Measurements from ENCODE around the gene CAMLG.
A peak's percentile ranks its signal among the peaks of the same experiment; 100 is the strongest.

Gene CAMLG

DNA sequence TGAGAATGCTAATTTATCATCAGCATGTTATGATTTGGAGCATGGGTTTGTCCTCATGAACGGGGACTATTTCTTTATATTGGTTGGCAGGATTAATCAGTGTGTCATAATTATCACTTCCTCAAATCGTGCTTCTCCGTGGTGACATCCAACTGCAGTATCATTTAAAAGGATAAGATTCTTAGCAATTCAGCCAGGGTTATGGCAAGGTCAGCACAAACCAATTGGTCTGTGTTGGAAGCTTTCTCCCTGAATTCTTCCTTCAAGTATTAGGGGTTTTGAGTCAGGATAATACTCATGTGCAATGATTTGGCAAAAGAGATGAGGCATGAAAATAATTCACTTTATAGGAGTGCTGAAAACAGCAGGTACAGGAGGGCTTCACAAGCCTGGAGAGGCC is 5.5 kb upstream of the CAMLG start:
- H2BK120ac ChIP-seq (ENCODE audit: low read depth, low read length): no peak overlapping the region
- no peak overlapping the region for H2BK15ac ChIP-seq (ENCODE audit: low read depth, poor library complexity, severe bottlenecking)
- H3K9me3 ChIP-seq (ENCODE audit: control insufficient read depth, low read length): no peaks in the 10 kb centered on the region
- WGBS: 94% methylated on average over 3 of the region's 3 CpGs
- no peak overlapping the region for H2BK12ac ChIP-seq (ENCODE audit: low read length in 2 of 2)
- no peak overlapping the region for H2AFZ ChIP-seq (ENCODE audit: low read depth, low read length)
- DNase-seq: no peak
- H3K27me3 ChIP-seq (ENCODE audit: control insufficient read depth in 1 of 2, insufficient read depth in 1 of 2, low read length in 2 of 2): no peaks in the 10 kb centered on the region
- no peak overlapping the region for H2BK5ac ChIP-seq (ENCODE audit: low read depth, low read length, poor library complexity, severe bottlenecking)
- peaks cover under 1 to 3% of the 10 kb centered on the region in 2 experiments for H3K36me3 ChIP-seq (ENCODE audit: control insufficient read depth in 1 of 2, insufficient read depth in 2 of 2, low read depth in 1 of 2, low read length in 2 of 2)
- no peak overlapping the region for H3K4ac ChIP-seq (ENCODE audit: low read depth in 1 of 2, low read length in 2 of 2)
- no peak overlapping the region for H4K8ac ChIP-seq (ENCODE audit: low read length)
- H3K4me3 ChIP-seq (ENCODE audit: insufficient read depth in 1 of 2, low read depth in 1 of 2, low read length in 2 of 2): no peak overlapping the region
- H3K14ac ChIP-seq (ENCODE audit: low read length in 2 of 2): no peak overlapping the region
- no peak overlapping the region for H3K23ac ChIP-seq (ENCODE audit: low read length in 2 of 2)
- H3K27ac ChIP-seq (ENCODE audit: low read length, poor library complexity, severe bottlenecking): no peak overlapping the region
- H3K18ac ChIP-seq (ENCODE audit: low read depth in 1 of 2, low read length in 2 of 2): no peak overlapping the region
- no peaks in the 10 kb centered on the region for H3K4me1 ChIP-seq (ENCODE audit: control insufficient read depth, insufficient read depth, low read depth, low read length)
- H3K4me2 ChIP-seq (ENCODE audit: low read length, poor library complexity, severe bottlenecking): no peak overlapping the region
- H2AK5ac ChIP-seq (ENCODE audit: low read length, severe bottlenecking): no peak overlapping the region
- no peak overlapping the region for H4K91ac ChIP-seq (ENCODE audit: low read length)
- no peak overlapping the region for H3K9ac ChIP-seq (ENCODE audit: low read length)
- H3K79me1 ChIP-seq (replicated peaks; ENCODE audit: low read length, poor library complexity, severe bottlenecking): peaks cover under 1% of the 10 kb centered on the region

GRCh38 chr5:134735243-134735642 is 3.1 kb upstream of the CAMLG start:
- no peak for DNase-seq
- H3K14ac ChIP-seq (ENCODE audit: low read length in 2 of 2): no peak overlapping the region
- no peaks in the 10 kb centered on the region for H3K9me3 ChIP-seq (ENCODE audit: control insufficient read depth, low read length)
- no peak overlapping the region for H3K4ac ChIP-seq (ENCODE audit: low read depth in 1 of 2, low read length in 2 of 2)
- no peak overlapping the region for H3K4me3 ChIP-seq (ENCODE audit: insufficient read depth in 1 of 2, low read depth in 1 of 2, low read length in 2 of 2)
- no peak overlapping the region for H3K27ac ChIP-seq (ENCODE audit: low read length, poor library complexity, severe bottlenecking)
- no peak overlapping the region for H4K91ac ChIP-seq (ENCODE audit: low read length)
- H3K27me3 ChIP-seq (ENCODE audit: control insufficient read depth in 1 of 2, insufficient read depth in 1 of 2, low read length in 2 of 2): no peaks in the 10 kb centered on the region
- H2AK5ac ChIP-seq (ENCODE audit: low read length, severe bottlenecking): no peak overlapping the region
- H2BK5ac ChIP-seq (ENCODE audit: low read depth, low read length, poor library complexity, severe bottlenecking): no peak overlapping the region
- no peak overlapping the region for H2AFZ ChIP-seq (ENCODE audit: low read depth, low read length)
- H3K9ac ChIP-seq (ENCODE audit: low read length): no peak overlapping the region
- no peak overlapping the region for H3K18ac ChIP-seq (ENCODE audit: low read depth in 1 of 2, low read length in 2 of 2)
- no peak overlapping the region for H2BK120ac ChIP-seq (ENCODE audit: low read depth, low read length)
- peaks cover 4% of the 10 kb centered on the region for H3K79me1 ChIP-seq (replicated peaks; ENCODE audit: low read length, poor library complexity, severe bottlenecking)
- H4K8ac ChIP-seq (ENCODE audit: low read length): no peak overlapping the region
- H2BK12ac ChIP-seq (ENCODE audit: low read length in 2 of 2): no peak overlapping the region
- H3K36me3 ChIP-seq (ENCODE audit: control insufficient read depth in 1 of 2, insufficient read depth in 2 of 2, low read depth in 1 of 2, low read length in 2 of 2): no peaks in the 10 kb centered on the region
- H3K23ac ChIP-seq (ENCODE audit: low read length in 2 of 2): no peak overlapping the region
- H2BK15ac ChIP-seq (ENCODE audit: low read depth, poor library complexity, severe bottlenecking): no peak overlapping the region
- WGBS: 89% methylated on average over 4 of the region's 4 CpGs
- H3K4me1 ChIP-seq (ENCODE audit: control insufficient read depth, insufficient read depth, low read depth, low read length): peaks cover 3% of the 10 kb centered on the region
- no peak overlapping the region for H3K4me2 ChIP-seq (ENCODE audit: low read length, poor library complexity, severe bottlenecking)

DNA sequence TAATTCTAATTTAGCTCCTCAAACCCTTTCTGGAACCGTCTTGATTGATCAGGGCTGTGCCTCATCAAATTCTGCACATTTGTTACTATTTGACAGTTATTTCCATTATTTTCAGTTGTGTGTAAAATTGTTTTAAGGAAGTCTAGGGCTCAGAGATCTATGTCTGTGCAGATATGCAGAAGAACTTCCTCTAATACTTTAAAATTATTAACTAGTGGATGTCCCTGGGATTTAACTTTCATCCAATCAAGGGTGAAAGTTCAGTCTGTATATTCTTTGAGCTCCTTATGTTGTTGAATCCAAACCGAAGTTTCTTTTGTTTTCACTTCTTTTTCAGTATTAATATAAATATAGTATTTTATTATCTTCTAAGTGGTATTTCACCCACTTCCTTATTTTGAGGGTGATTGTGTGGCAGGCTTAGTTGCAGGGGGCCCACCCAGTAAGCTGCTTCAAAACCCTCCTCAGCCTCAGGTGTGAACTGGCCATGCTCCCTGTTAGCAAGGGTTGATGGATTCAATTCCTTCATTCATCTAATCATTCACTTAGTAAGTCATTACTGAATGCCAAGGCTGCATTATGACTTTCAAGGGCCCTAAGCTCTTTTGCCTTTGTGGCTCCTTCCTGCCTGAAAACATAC is 2.1 kb upstream of the CAMLG start:
- H3K4me2 ChIP-seq (ENCODE audit: low read length, poor library complexity, severe bottlenecking): no peak overlapping the region
- H3K36me3 ChIP-seq (ENCODE audit: control insufficient read depth in 1 of 2, insufficient read depth in 2 of 2, low read depth in 1 of 2, low read length in 2 of 2): peaks cover 0 to 6% of the 10 kb centered on the region in 2 experiments
- no CpG with 5 or more reads among the region's 2 CpGs for WGBS
- H2BK15ac ChIP-seq (ENCODE audit: low read depth, poor library complexity, severe bottlenecking): no peak overlapping the region
- peaks cover 3% of the 10 kb centered on the region for H3K4me1 ChIP-seq (ENCODE audit: control insufficient read depth, insufficient read depth, low read depth, low read length)
- H4K91ac ChIP-seq (ENCODE audit: low read length): no peak overlapping the region
- no peak overlapping the region for H3K27ac ChIP-seq (ENCODE audit: low read length, poor library complexity, severe bottlenecking)
- H3K4ac ChIP-seq (ENCODE audit: low read depth in 1 of 2, low read length in 2 of 2): no peak overlapping the region
- H3K79me1 ChIP-seq (replicated peaks; ENCODE audit: low read length, poor library complexity, severe bottlenecking): peaks cover 4% of the 10 kb centered on the region
- no peak overlapping the region for H3K4me3 ChIP-seq (ENCODE audit: insufficient read depth in 1 of 2, low read depth in 1 of 2, low read length in 2 of 2)
- H2BK120ac ChIP-seq (ENCODE audit: low read depth, low read length): no peak overlapping the region
- H3K23ac ChIP-seq (ENCODE audit: low read length in 2 of 2): no peak overlapping the region
- no peak overlapping the region for H3K14ac ChIP-seq (ENCODE audit: low read length in 2 of 2)
- no peak overlapping the region for H2BK5ac ChIP-seq (ENCODE audit: low read depth, low read length, poor library complexity, severe bottlenecking)
- no peak overlapping the region for H2AFZ ChIP-seq (ENCODE audit: low read depth, low read length)
- no peak overlapping the region for H2AK5ac ChIP-seq (ENCODE audit: low read length, severe bottlenecking)
- H3K9ac ChIP-seq (ENCODE audit: low read length): no peak overlapping the region
- no peak overlapping the region for H3K18ac ChIP-seq (ENCODE audit: low read depth in 1 of 2, low read length in 2 of 2)
- no peaks in the 10 kb centered on the region for H3K9me3 ChIP-seq (ENCODE audit: control insufficient read depth, low read length)
- H3K27me3 ChIP-seq (ENCODE audit: control insufficient read depth in 1 of 2, insufficient read depth in 1 of 2, low read length in 2 of 2): no peaks in the 10 kb centered on the region
- H2BK12ac ChIP-seq (ENCODE audit: low read length in 2 of 2): no peak overlapping the region
- no peak for DNase-seq
- no peak overlapping the region for H4K8ac ChIP-seq (ENCODE audit: low read length)

DNA sequence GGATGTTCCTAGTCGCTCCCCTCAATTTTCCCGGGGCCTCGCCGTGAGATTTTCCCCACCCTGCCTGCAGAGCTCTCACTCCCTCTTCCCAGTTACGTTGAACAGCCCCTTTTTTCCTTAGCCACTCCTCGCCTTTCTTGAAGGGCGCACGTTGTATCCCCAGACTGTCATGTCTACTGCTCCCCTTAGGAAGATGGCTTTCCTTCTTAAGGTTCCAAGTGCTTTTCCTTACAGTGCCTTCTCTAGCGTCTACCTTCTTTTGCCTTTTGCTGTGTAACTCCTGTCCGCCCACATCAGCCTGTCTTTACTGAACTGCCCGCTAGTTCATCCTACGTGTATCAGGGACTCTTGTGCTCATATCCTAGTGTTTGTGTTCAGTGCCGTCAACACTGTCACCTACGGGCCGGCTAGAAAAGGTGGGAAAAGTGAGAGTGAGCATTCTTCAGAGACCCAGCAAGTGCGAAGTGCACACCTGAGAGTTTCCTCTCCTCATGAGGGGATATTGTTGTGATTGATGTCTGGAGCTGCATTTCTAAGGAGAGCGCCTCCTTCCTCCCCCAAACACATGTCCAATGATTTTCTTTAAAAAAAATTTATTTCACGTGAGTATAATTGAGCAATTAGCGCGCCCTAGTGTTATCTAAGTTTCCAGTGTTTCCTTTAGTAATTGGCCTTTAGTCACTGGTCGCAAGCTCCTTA is 764 bp downstream of the CAMLG start:
- Histone ChIP-seq H2BK5ac (ENCODE audit: low read depth, low read length, poor library complexity, severe bottlenecking) (no peak overlapping the region), H4K91ac (ENCODE audit: low read length) (no peak overlapping the region), H3K4me2 (ENCODE audit: low read length, poor library complexity, severe bottlenecking) (peak overlapping the region; percentile 60), H3K9me3 (ENCODE audit: control insufficient read depth, low read length) (no peaks in the 10 kb centered on the region), H4K8ac (ENCODE audit: low read length) (no peak overlapping the region), H3K27me3 (ENCODE audit: control insufficient read depth in 1 of 2, insufficient read depth in 1 of 2, low read length in 2 of 2) (no peaks in the 10 kb centered on the region), H3K18ac (ENCODE audit: low read depth in 1 of 2, low read length in 2 of 2) (peak overlapping the region in 1 of 2 experiments; percentile 68), H3K36me3 (ENCODE audit: control insufficient read depth in 1 of 2, insufficient read depth in 2 of 2, low read depth in 1 of 2, low read length in 2 of 2) (peaks cover 4 to 21% of the 10 kb centered on the region in 2 experiments), H3K4me3 (ENCODE audit: insufficient read depth in 1 of 2, low read depth in 1 of 2, low read length in 2 of 2) (peak overlapping the region; percentile 83 to 92), H3K4me1 (ENCODE audit: control insufficient read depth, insufficient read depth, low read depth, low read length) (peaks cover 3% of the 10 kb centered on the region), H2BK120ac (ENCODE audit: low read depth, low read length) (no peak overlapping the region), H3K79me1 (replicated peaks; ENCODE audit: low read length, poor library complexity, severe bottlenecking) (peaks cover 13% of the 10 kb centered on the region), H3K27ac (ENCODE audit: low read length, poor library complexity, severe bottlenecking) (peak overlapping the region; percentile 1), H2AK5ac (ENCODE audit: low read length, severe bottlenecking) (no peak overlapping the region), H2AFZ (ENCODE audit: low read depth, low read length) (peak overlapping the region; percentile 64), H3K23ac (ENCODE audit: low read length in 2 of 2) (no peak overlapping the region), H3K9ac (ENCODE audit: low read length) (peak overlapping the region; percentile 98), H3K14ac (ENCODE audit: low read length in 2 of 2) (no peak overlapping the region), H2BK12ac (ENCODE audit: low read length in 2 of 2) (no peak overlapping the region), H2BK15ac (ENCODE audit: low read depth, poor library complexity, severe bottlenecking) (no peak overlapping the region), H3K4ac (ENCODE audit: low read depth in 1 of 2, low read length in 2 of 2) (peak overlapping the region in 1 of 2 experiments; percentile 38)
- WGBS: 12% methylated on average over 20 of the region's 21 CpGs
- peak; percentile 73 for DNase-seq

Measured in mesenchymal stem cell (in vitro differentiated cells and primary cell).